DLD1 (cell line): Measurements from ENCODE around the gene PSMB10.

Source experiments
- in situ Hi-C: cut with HindIII; loops from 2 replicates; pipeline ENCODE4 v1.10.0; 2017; ENCODE audit warnings: low sequenced_read_pairs

The PSMB10 gene

DNA sequence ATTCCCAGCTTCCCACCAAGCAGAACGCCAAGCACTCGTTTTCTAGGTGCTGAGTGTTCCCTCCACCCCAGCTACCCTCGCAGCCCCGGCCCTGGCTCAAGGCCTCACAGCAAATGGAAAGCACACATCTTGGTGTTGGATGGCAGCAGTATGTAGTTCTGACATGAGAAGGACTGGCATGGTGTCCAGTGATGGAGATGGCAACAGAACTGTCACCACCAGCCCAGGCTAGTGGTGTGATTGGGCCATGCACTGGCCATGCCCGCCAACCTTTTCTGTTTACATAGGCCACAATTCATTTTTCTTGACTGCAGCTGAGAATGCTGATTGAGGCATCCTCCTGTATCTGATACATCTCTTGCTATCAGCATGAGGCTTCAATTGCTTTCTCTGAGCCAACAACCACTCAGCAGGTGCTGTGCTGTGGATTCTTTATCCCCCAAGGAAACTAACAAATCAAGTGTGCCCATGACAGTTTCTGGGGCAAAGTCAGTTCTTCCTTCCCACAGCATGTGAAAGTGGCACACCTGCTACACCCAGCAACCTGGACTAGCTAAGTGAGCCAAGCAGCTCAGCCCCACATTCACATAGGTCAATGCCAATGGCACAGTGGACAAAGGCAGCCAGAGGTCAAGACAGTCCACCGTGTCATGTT lies 28.0 kb upstream of the PSMB10 start:
- in situ Hi-C loops, result no loop called here

DNA sequence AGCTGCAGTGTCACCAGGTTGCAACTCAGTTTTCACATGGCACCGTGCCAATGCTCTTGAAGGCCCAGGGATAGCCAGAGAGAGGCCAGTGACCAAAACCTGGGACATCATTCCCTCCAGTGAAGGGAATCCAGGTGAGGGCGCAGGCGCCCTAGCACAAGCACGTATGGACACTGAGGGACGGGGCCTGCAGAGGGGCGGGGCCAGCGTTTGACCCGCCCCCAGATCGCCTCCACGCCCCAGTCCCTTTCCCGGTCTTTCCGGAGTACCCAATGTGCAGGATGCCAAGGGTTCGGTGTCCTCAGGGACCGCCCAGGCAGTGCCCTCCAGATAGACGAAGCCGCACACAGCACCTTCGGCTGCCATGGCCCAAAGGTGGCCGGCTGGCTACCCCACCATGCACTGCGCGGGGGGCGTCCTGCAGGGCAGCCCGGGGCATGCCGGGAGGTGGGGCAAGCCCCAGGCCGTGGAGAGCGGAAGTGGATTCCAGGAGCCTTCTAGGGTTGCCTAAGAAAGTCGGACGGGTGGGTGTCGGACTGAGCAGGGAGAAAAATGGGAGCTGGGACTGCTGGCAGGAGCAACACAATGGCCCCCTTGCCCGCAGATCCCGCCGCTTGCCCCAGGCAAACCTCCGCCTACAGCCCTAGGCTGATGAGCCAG lies 27.1 kb upstream of the PSMB10 start:
- in situ Hi-C loops, result no loop called here

DNA sequence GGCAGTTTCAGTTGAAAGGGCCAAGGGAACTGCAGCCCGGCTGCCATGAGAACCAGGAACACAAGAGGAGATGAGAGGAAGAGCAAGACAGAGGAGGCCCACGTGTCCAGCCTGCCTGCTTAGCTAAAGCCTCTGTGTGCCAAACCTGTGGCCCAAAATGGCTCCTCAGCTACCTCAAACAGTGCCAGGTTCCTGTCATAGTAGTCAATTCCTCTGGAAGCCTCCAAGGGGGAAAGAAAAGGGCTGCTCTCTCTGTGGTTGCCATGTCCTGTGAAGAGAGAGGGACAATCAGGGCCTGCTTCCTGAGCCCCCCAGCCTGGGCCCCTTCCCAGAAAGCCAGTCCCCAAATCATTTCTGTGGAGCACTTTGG lies 26.6 kb upstream of the PSMB10 start:
- in situ Hi-C loops, result no loop called here

DNA sequence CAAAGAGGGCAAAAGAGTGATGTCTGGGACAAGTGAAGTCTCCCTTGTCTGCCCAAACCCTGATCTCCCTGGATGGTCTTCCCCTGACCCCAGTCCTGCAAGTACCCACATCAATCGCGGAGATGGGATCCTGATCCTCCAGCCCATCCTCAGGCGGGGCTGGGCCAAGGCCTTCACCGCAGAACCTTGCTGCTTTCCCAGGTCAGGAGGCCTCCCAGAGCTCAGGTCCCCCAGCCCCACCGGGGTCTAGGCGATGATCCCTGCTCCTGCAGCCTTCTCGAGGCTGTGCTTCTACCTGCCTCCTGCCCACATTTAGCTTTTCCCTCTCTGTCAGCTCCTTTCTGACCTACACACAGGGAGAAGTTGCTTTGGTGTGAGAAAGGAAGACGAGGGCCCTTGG lies 25.5 kb upstream of the PSMB10 start:
- in situ Hi-C loops, result no loop called here

DNA sequence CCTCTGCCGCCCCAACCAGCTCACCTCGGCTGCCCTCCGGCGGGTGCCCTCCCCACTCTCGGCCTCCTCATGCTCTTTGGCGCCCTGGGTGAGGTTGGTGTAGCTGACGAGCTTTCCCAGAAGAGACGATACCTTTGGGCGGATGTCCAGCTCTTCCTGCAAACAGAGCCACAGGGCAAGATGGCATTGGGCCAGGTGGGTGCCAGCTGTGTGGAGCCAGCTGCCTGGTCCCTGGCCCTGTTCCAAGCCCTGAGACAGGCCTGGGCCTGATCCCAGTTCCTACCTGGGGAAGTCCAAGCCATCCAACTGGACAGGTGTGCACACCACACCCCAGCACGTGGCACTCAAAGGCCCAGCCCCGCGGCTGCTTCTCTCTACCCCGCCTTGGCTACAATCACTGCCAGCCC lies 24.9 kb upstream of the PSMB10 start:
- in situ Hi-C loops, result no loop called here

DNA sequence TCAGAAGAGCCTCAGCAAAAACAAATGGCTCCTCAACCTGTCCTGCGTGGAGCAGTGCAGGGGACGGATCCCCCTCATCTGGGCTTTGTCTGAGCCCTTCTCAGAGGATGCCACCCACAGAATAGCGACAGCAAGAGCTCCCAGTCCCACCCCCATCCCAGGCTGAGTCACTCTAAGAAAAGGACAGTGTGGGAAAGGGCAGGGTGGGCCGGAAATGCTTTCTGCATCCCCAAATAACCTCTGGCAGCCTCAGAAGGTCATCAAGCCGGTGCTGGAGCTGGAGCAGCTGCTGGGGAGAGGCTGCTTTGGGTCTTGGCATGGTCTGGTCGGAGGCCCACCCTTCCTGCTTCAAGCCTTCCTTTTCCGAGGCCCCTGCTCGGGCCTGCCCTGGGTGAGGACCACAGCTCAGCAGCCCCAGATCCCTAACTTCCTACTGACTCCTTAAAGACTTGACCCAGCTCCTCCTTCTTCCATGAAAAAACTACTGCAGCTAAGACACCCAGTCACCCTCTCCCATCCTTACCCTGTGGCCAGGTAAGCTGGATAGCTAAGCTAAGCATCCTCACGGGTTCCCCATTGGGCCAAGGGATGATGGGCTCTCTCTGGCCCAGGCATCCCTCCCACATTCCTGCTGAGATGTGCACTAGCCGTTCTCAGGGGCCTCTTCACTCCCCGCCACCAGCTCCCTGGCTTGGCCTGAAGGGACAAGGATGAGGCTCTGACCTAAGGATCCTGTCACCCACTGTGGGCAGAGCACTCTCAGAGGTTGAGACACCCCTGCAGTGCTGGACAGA lies 23.1 kb upstream of the PSMB10 start:
- in situ Hi-C loops, result no loop called here

DNA sequence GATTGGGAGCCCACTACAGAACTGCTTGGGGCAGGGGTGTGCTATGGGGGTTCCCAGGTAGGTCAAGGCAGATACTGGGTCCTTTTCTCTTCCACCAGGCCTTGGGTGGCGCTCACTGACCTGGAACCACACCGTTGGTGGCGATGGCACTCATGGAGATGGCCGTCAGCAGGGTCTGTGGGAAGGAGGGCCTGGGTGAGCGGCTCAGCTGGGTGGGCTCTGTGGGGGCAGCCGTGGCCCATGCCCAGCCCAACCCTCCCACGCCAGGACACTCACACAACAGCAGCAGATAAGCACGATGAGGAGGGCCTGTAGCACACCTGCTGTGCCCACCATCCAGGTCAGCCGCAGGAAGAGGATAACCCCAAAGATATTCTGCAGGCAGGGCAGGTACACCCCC lies 21.0 kb upstream of the PSMB10 start:
- in situ Hi-C loops, result no loop called here

DNA sequence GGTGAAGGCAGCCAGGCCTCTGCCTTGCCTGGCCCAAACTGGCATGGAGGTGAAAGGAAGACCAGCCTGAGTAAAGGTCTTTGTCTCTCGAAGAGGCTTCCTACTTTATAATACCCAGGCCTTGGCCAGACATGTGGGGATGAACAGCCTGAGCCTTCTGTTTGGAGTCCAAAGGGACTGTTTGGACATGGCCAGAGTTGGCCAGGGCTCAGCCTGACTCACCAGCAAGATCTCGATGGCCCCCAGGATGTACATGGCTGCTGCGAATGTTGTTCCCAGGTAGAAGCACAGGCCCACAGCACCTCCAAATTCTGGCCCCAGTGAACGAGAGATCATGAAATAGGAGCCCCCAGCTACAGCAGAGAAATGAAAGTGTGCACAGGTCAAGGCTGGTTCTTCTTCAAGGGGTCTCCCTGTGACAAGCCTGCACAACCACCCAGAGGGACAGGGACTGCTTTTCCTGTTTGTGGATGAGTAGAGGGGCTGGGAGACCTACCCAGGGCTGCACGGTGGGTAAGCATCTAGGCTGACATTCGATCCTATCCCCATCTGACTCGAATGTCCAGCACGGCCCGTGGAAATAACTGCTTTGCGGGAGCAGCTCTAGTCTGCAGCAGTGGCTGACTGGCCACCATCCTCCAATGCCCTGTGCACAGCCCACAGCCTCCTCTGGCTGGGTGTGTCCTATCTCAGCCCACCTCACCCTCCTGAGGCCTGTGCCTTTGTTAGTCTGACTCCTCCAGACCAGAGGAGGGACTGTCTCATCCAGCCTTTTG lies 18.0 kb upstream of the PSMB10 start:
- in situ Hi-C loops, result no loop called here

DNA sequence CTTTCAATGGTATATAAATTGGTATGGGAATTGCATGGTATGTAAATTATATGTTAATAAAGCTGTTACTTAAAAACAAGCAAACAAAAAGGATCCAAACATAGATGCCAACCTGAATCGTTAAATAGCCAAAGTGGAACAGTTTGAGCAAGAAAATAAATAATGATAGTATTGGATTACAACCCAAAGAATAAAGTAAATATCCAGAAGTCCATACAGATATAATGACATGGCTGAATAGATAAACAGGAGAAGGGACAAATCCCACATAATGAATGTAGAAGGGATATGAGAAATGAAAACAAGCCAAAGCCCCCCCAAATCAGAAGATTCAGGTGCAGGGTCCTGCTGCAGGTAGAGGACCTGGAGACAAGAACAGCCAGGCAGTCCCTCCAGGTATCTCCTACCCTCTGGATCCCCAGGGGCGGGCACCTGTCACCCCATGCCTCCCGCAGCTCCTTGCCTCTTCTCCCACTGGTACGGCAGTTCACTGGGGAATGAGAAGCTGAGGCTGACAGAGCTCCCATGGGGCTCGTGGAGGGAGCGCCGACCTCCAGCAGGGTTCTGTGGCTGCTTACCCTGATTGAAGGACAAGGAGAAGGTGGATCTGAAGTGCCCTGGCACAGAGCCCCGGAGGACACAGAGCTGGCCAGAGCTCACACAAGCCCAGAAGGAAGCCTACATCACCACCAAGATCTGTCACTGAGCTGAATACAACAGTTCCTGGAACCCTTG lies 17.2 kb upstream of the PSMB10 start:
- in situ Hi-C loops, result no loop called here

DNA sequence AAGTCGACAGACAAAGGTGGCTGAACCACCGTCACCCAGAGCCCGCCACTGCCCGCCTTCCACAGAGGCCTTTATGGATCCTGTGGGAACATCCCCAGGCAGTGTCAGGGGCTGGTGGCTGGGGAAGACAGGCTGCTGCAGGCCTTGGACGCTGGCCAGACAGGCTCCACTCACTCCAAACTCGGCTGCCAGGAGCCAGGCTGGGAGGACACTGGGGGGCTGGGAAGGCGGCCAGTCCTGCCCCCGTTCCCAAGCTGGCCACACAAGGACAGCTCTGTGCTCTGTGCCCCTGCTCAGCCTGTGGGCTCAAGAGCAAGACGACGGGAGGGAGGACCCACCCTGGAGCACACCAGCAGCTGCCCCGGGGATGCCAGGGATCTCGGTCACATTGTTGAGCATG lies 14.8 kb upstream of the PSMB10 start:
- in situ Hi-C loops, result no loop called here

DNA sequence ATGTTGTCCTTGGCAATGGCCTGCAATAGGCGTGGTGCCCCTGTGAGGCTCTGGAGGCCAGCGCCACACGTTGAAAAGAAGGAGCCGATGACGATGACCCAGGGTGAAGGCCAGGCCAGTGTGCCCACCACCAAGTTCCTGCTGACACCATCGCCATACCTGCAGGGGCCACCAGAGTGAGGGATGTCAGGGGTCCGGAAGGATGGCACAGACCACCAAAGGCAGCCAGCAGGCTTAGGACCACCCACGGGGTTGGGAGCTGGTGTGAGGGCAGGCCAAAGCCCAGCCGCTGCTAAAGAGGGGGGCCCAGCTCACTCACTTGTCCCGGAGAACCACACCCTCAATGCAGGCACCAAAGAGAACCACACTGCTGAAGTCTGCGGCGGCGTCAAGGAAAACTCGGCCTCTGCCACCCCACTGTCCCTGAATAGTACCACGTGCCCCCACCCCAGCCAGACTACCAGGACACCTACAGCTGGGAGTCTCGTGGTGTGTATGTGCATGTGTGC lies 13.7 kb upstream of the PSMB10 start:
- in situ Hi-C loops, result no loop called here

DNA sequence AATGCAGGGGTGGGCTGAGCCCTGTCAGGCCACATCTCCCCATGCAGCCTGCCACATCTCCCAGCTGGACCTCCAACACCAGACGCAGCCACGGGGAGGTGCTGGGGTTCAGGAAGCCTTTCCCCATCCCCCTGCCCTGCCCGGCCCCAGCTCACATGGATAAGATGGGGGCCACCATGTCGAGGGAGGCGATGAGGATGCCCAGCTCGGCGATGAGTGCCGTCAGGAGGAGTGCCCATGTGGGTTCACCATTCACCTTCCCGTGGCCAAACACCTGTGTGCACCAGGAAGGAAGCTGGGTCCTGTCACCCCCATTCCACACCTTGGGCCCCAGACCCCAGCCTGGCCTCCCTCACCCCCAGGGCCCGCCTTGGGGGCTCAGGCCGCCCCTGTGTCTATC lies 13.0 kb upstream of the PSMB10 start:
- in situ Hi-C loops, result no loop called here

DNA sequence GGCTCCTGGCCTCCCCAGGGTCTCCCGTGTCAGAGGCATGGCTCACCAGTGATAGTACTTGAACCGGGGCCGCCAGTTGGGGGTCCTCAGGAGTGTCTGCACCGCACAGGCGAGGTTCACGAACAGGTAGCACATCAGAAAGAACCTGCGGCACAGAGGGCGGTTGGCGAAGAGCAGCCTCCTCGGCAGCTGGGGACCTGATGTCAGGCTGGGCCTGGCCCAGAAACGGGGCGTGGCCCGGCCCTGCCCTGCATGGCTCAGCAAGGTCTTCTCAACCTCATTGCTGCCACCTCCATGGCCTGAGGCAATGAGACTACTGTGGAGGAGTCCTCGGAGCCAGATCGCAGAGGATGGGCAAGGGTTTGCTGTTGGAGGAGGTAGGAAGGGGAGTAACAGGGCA lies 11.4 kb upstream of the PSMB10 start:
- in situ Hi-C loops, result no loop called here

DNA sequence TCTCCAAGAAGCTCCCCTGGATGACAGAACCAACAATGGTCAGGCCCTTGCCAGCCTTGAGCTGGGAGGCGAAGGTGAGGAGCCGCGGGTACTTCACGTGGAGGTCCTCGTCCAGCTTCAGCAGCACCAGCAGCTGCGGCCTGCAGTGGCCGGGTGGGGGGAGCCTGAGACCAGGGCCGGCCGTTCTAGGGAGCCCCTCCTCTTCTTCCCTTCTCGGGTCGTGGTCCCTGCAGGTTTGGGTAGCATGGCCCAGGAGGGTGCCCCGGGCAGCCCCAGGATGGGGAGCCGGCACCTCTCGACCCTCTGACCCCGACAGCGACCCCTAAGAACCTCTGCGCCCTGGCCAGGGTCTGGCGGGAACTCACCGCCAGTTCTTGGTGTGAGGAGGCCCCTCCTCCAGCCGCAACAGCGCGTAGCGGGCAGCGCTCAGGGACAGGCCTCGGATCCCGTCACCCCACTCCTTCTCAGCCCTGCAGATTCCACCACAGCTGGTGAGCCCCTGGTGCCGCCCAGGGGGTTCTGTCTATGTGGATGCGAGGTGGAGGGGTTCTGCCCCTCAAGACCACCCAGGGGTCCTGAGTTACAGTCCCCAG lies 10.4 kb upstream of the PSMB10 start:
- in situ Hi-C loops, result no loop called here

DNA sequence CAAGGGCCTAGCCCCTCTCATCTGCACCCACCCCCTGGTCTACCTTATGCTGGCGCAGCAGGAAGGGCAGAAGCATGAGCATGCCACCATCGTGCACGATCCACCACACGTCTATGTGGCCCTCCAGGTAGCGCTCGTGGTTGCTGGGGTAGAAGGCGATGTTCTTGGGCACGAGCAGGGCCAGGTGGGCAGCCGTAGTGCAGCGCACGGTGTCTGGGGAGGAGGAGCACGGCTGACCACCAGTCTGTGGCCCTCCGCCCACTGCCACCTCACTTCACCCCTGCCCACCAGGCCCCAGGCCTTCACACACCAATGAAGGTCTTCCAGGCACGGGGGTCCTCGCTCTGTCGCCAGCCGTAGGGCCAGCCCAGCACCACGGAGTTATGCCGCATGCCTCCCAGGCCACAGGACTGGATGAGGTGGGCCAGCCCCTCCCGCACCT lies 9.5 kb upstream of the PSMB10 start:
- in situ Hi-C loops, result no loop called here

DNA sequence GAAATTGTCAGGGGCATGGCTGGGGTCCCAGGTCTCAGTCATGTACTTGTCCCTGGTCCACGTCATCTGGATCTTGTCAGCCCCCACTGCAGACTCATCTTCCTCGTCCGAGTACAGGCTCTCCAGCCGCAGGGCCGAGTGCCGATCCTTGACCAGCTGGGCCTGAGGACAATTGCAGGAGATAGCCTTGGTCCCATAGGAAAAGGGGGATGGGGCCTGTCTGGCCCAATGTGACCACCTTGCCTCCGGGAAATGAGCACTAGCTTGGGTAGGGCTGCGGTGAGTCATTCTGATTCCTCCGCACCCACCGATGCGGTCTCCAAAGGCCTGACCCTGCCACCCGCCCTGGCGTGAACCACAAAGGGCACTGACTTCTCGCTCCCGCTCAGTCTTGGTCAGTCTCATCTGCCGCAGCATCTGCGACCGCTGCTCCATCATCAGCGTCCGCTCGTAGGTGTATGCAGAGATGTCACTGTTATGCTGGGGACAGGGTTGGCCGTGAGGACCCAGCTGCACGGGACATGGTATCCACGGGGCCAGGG lies 8.8 kb upstream of the PSMB10 start:
- in situ Hi-C loops, result no loop called here

DNA sequence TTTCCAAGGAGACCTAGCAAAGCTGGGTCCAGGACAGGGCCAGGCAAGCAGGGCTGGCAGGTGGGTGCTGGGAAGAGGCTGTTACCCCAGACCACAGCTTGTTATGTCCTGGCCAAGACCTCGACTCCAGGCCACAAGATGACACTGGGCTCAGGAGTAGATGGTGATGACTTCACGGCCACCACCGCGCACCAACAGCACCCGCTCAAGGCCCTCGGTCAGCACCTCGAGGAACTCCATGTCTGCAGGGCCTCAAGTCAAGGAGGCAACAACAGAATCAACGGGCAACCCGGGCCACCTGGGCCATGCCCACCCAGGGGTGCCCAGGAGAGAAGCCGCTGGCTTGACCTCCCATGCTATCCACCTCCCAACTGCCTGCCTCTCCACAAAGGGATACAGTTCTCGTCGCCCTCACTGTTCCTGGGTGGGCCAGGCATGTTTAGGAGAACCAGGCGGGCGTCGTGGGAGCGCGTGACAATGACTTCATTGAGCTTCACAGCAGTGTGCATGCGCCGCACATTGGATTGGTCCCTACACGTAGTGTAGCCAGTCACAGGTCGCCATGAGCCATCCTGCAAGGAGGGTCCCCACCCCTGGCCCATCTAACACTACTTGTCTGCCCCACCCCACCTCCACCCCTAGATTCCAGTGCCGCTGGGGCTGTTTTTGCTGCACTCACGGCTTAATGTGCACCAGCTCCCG lies 8.2 kb upstream of the PSMB10 start:
- in situ Hi-C loops, result no loop called here

DNA sequence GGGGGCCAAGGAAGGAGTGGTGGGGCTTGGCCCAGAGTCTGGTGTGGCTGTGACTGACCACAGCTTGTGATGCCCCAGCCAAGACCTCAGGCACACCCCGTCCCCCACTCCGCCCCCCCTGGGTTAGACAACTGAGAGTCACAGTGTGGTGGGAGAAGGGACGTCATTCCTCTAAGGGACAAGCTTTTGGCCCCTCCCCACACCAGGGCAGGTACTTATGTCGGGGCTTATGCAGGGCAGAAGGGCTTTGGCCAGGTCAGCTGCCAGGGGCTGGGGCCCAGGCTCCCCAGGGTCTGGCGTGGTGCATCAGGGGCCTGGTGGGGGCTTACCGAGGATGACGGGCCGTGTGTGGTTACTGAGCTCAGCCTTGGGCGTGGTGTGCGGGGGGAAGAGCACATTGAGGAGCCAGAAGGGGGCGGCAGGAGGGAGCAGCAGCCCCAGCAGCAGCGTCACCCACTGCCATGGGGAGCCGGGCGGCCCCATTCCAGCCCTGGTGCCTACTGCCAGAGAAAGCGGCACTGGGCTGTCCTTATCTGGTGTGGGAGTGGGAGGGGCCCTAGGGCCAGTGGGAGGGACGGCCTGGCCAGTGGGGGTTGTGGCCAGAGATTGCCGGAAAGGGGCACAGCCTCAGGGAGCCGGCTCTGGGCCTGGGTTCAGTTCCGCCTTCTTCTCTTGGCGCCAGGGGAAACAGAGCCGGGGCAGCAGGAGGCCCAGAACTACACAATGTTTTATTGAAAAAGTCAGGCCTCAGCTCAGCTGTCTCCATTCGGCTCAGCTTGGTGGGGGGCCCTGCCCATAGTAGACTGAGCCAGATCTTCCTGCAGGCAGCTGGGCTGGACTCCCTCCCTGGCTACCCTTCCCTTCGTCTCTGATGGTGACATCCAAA lies 7.2 kb upstream of the PSMB10 start, which contains the start of gene LCAT:
TSS of gene LCAT (minus strand) at position 502 of the 886 bp plus-strand sequence. CDS start at position 483, 19 bp downstream.
- in situ Hi-C loops, result no loop called here
